Measurements from ENCODE around the gene YTHDC1. TPM values are rescaled to one million over a fixed set of nuclear protein-coding genes. Genes with fewer than 3 reads are reported as not detected.

Gene YTHDC1
- total and polyA plus RNA-seq, 2 of the 4 experiments (the other 2 are of a cell fraction): 31.9 to 32.7 TPM

GRCh38 chr4:68396756-68397155 lies 46.9 kb upstream of the YTHDC1 start:
- no peak overlapping the region for H3K56ac ChIP-seq (ENCODE audit: extremely low read depth, insufficient read depth, low read length)
- 80% methylated on average over 1 of the region's 1 CpG; no CpG with 5 or more reads in 1 of the 2 experiments for WGBS, 2 experiments (ENCODE audit: extremely low coverage in 2 of 2, insufficient read length in 1 of 2)
- intact Hi-C loops (cut with micrococcal nuclease) (no loop called here), dilution Hi-C loops (cut with HindIII; ENCODE audit: low sequenced_read_pairs, unreplicated experiment) (no loop called here), in situ Hi-C loops (cut with MboI; ENCODE audit: low sequenced_read_pairs) (no loop called here)
- no peak for ATAC-seq (ENCODE audit: low read depth)
- no peak for TF ChIP-seq POLR2A (IDR thresholded peaks at IDR 0.05; ENCODE audit: low read depth, low read length)
- TF ChIP-seq CHD1 (IDR thresholded peaks at IDR 0.05; ENCODE audit: low read depth, low read length): no peak
- no peak for TF ChIP-seq RFX5 (IDR thresholded peaks at IDR 0.05; ENCODE audit: low read depth, low read length)
- TF ChIP-seq MAFK (IDR thresholded peaks at IDR 0.05; ENCODE audit: low read depth, low read length): no peak
- no peak for TF ChIP-seq ELK1 (IDR thresholded peaks at IDR 0.05; ENCODE audit: borderline replicate concordance, low read depth, low read length)
- H3K4me3 ChIP-seq (ENCODE audit: insufficient read depth, low read depth, low read length): no peak overlapping the region
- no peaks in the 10 kb centered on the region for H3K36me3 ChIP-seq (ENCODE audit: control insufficient read depth, insufficient read depth, low read length)
- no peak overlapping the region for H2BK20ac ChIP-seq (ENCODE audit: low read depth, low read length)
- CTCF ChIA-PET: no interaction called here
- no peak overlapping the region for H2AK5ac ChIP-seq (ENCODE audit: low read depth, low read length)
- no peaks in the 10 kb centered on the region; the same call in 1 of the 2 replicates for H3K27me3 ChIP-seq (ENCODE audit: control insufficient read depth, insufficient read depth, low read length)
- no peak overlapping the region for H4K8ac ChIP-seq (ENCODE audit: low read depth in 2 of 2, low read length in 2 of 2)
- H2BK120ac ChIP-seq (ENCODE audit: low read depth, low read length): no peak overlapping the region
- H3K4ac ChIP-seq (ENCODE audit: low read depth, low read length): no peak overlapping the region
- H2BK5ac ChIP-seq (ENCODE audit: low read depth, low read length, poor library complexity, severe bottlenecking): no peak overlapping the region
- POLR2A ChIA-PET (ENCODE audit: unreplicated experiment): no interaction called here
- no peaks in the 10 kb centered on the region for H3K79me1 ChIP-seq (ENCODE audit: low read depth in 1 of 2, low read length in 2 of 2)
- no peak overlapping the region for H3K14ac ChIP-seq (replicated peaks; ENCODE audit: low read depth, low read length)
- H3K4me2 ChIP-seq (ENCODE audit: low read depth, low read length): no peak overlapping the region
- H2AFZ ChIP-seq (replicated peaks; ENCODE audit: low read length, poor library complexity): no peak overlapping the region
- H3K4me1 ChIP-seq (ENCODE audit: control insufficient read depth, insufficient read depth, low read length): peaks cover 2% of the 10 kb centered on the region; the same call in 1 of the 2 replicates
- H4K20me1 ChIP-seq (ENCODE audit: insufficient read depth, low read length): no peaks in the 10 kb centered on the region
- no peak overlapping the region for H2BK15ac ChIP-seq (ENCODE audit: low read depth, low read length)
- BruUV-seq (replicated peaks): no TSS peak
- H4K5ac ChIP-seq (ENCODE audit: low read depth, low read length): no peak overlapping the region
- H3K9me3 ChIP-seq (ENCODE audit: control insufficient read depth, insufficient read depth, low read length): no peaks in the 10 kb centered on the region
- H4K91ac ChIP-seq (ENCODE audit: insufficient read depth, low read depth, low read length): no peak overlapping the region
- no peak for DNase-seq
- H2AK9ac ChIP-seq (replicated peaks; ENCODE audit: low read depth, low read length, poor library complexity): no peak overlapping the region
- H3K9ac ChIP-seq (ENCODE audit: low read depth, low read length): no peak overlapping the region
- no peak overlapping the region for H3K27ac ChIP-seq (ENCODE audit: insufficient read depth, low read length)
- H3K9me1 ChIP-seq (ENCODE audit: insufficient read depth, low read length): 0 out of 2 replicates have a peak, but pooled peaks cover 2% of the 10 kb centered on the region
- H3K18ac ChIP-seq (ENCODE audit: low read depth, low read length): no peak overlapping the region
- H3K23ac ChIP-seq (ENCODE audit: low read depth, low read length): no peak overlapping the region

Data from IMR-90 (cell line).